Natural killer cell (primary cell): ENCODE measurements around the gene SMARCA2. TPM values are rescaled to one million over a fixed set of nuclear protein-coding genes. Genes with fewer than 3 reads are reported as not detected.
A peak's percentile ranks its signal among the peaks of the same experiment; 100 is the strongest.

Experiments
- ATAC-seq, 3 donors: fragments of 150-1000 bp in 2 of 3; fragments of 200-7000 bp in 1 of 3; cut with Tn5 transposase; 1 replicate in 1 of 3; 2 replicates in 2 of 3; pipeline ENCODE4 v1.10.0; 2021; ENCODE audit warnings: mild to moderate bottlenecking in 2 of 3, moderate library complexity in 2 of 3
- DNase-seq, 2 donors: peaks; one replicate each; pipeline versions ENCODE4 v3.0.0 to v3.0.0-alpha.2; 2013 to 2021; ENCODE audit warnings: mixed read lengths in 1 of 2
- H3K27ac ChIP-seq: one replicate; pipeline ENCODE4 v1.5.1; 2013; ENCODE audit warnings: mild to moderate bottlenecking, low read length
- H3K27me3 ChIP-seq: one replicate; pipeline ENCODE4 v1.6.1; 2013; ENCODE audit warnings: low read length; ENCODE audit not compliant: control insufficient read depth, insufficient read depth
- H3K36me3 ChIP-seq: one replicate; pipeline ENCODE4 v1.6.1; 2013; ENCODE audit warnings: low read length; ENCODE audit not compliant: control insufficient read depth, insufficient read depth
- H3K4me1 ChIP-seq: one replicate; pipeline ENCODE4 v1.6.1; 2013; ENCODE audit warnings: low read length; ENCODE audit not compliant: control insufficient read depth, insufficient read depth
- H3K4me3 ChIP-seq: one replicate; pipeline ENCODE4 v1.5.1; 2013; ENCODE audit warnings: low read length
- H3K9me3 ChIP-seq: one replicate; pipeline ENCODE4 v1.6.1; 2013; ENCODE audit warnings: low read length; ENCODE audit not compliant: control insufficient read depth, insufficient read depth
- H3K27ac Mint-ChIP-seq, 2 donors: one replicate each; pipeline ENCODE4 v1.8.0; 2022; ENCODE audit warnings: mild to moderate bottlenecking in 2 of 2, mixed read lengths in 2 of 2, moderate library complexity in 1 of 2
- H3K27me3 Mint-ChIP-seq, 2 donors: one replicate each; pipeline ENCODE4 v1.8.0; 2022; ENCODE audit warnings: low read depth in 2 of 2, mixed read lengths in 2 of 2
- H3K36me3 Mint-ChIP-seq: one replicate; pipeline ENCODE4 v1.8.0; 2022; ENCODE audit warnings: mixed read lengths
- H3K4me1 Mint-ChIP-seq, 2 donors: one replicate each; pipeline ENCODE4 v1.8.0; 2022; ENCODE audit warnings: mixed read lengths in 2 of 2
- H3K4me3 Mint-ChIP-seq: one replicate; pipeline ENCODE4 v1.8.0; 2022; ENCODE audit warnings: mild to moderate bottlenecking, moderate library complexity, mixed read lengths
- H3K9me3 Mint-ChIP-seq, 2 donors: one replicate each; pipeline ENCODE4 v1.8.0; 2022; ENCODE audit warnings: mixed read lengths in 2 of 2
- WGBS: methylation state at CpG from one replicate; pipeline ENCODE4 v1.1.7; 2013; ENCODE audit warnings: missing lambda C conversion rate; ENCODE audit not compliant: insufficient coverage; 5-methylcytosine and 5-hydroxymethylcytosine counted together
- intact Hi-C: fragments of 100-400 bp; cut with micrococcal nuclease; formaldehyde crosslinking; loops from one replicate; pipeline ENCODE4 v1.14.2; 2022
- total RNA-seq, 4 donors: library from RNA; stranded (reverse); fragments of 120-200 nt in 1 of 4; gene quantifications; one replicate each; pipeline versions ENCODE4 v1.2.3 to v1.2.4, GENCODE V29; 2013 to 2022
- TF ChIP-seq, protein P1 (sequence below): fragments of 200-600 bp; IDR thresholded peaks from one replicate; pipeline ENCODE4 v1.8.0; 2022; ENCODE audit warnings: antibody characterized with exemption

The SMARCA2 gene
- total RNA-seq, 3 donors from 2014 or later (not counting 1 experiment from before 2014, with no cell fraction given), result 303 to 324 (median 308) TPM

DNA sequence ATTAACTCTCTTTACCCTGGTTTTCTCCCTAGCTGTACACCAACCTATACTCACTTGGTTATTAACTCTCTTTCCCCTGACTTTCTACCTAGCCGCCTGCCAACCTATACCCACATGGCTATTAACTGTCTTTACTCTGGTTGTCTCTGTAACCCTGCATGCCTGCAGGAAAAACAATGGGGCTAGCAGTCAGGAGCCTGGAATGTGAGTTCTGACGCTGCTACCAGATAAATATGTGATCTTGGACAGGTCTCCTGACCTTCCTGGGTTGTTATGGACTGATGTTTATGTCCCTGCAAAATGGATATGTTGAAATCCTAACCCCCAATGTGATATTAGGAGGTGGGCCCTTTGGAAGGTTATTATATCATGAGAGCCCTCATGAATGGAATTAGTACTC lies 119.2 kb downstream of the SMARCA2 start:
- peak overlapping the region in 1 of 2 donors; percentile 4 for H3K27ac Mint-ChIP-seq
- H3K27ac ChIP-seq, result no peak overlapping the region
- intact Hi-C loops, result loop anchor here (5.0 kb wide), 1 partner anchor 703 kb away; no protein-coding TSS in a partner anchor
- H3K4me3 Mint-ChIP-seq, result no peak overlapping the region
- WGBS, result 92% methylated on average over 2 of the region's 2 CpGs
- H3K36me3 ChIP-seq, result peaks cover 31% of the 10 kb centered on the region
- no peaks in the 10 kb centered on the region for H3K27me3 ChIP-seq
- no peak for DNase-seq
- TF ChIP-seq, protein P1, sequence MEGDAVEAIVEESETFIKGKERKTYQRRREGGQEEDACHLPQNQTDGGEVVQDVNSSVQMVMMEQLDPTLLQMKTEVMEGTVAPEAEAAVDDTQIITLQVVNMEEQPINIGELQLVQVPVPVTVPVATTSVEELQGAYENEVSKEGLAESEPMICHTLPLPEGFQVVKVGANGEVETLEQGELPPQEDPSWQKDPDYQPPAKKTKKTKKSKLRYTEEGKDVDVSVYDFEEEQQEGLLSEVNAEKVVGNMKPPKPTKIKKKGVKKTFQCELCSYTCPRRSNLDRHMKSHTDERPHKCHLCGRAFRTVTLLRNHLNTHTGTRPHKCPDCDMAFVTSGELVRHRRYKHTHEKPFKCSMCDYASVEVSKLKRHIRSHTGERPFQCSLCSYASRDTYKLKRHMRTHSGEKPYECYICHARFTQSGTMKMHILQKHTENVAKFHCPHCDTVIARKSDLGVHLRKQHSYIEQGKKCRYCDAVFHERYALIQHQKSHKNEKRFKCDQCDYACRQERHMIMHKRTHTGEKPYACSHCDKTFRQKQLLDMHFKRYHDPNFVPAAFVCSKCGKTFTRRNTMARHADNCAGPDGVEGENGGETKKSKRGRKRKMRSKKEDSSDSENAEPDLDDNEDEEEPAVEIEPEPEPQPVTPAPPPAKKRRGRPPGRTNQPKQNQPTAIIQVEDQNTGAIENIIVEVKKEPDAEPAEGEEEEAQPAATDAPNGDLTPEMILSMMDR, result no peak
- H3K4me1 ChIP-seq, result no peaks in the 10 kb centered on the region
- H3K4me1 Mint-ChIP-seq, result peaks cover 42 to 61% of the 10 kb centered on the region in 2 donors
- H3K4me3 ChIP-seq, result no peak overlapping the region
- ATAC-seq, result no peak
- H3K9me3 Mint-ChIP-seq, result no peaks in the 10 kb centered on the region
- H3K36me3 Mint-ChIP-seq, result no peaks in the 10 kb centered on the region
- H3K27me3 Mint-ChIP-seq, result no peaks in the 10 kb centered on the region
- H3K9me3 ChIP-seq, result no peaks in the 10 kb centered on the region

DNA sequence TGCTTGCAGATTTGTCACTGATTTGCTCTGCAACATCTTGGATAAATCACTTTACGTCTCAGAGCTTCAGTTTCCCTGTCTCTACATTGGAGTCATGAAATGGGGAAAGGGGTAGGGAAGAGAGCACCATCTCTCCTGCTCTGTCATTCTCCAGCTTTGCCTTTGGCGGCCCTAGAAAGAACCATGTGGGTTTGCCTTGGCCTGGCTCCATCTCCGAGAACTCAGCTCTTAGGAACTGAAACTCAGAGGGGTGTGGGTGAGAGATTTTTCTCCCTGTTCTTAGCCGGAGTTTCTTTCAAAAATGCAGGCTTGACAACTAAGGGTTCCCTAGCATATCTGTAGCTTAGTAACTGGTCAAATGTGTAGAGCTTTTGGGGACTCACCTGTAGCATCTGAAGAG lies 123.5 kb downstream of the SMARCA2 start:
- DNase-seq (no peak), ATAC-seq (no peak)
- Histone ChIP-seq H3K4me1 (no peaks in the 10 kb centered on the region), H3K36me3 (peaks cover 26% of the 10 kb centered on the region), H3K9me3 (no peaks in the 10 kb centered on the region), H3K27ac (no peak overlapping the region), H3K27me3 (no peaks in the 10 kb centered on the region), H3K4me3 (no peak overlapping the region)
- Mint-ChIP-seq H3K27me3 (no peaks in the 10 kb centered on the region), H3K4me1 (peaks cover 47 to 58% of the 10 kb centered on the region in 2 donors), H3K9me3 (no peaks in the 10 kb centered on the region), H3K27ac (peak overlapping the region in 1 of 2 donors; percentile 40), H3K4me3 (no peak overlapping the region), H3K36me3 (no peaks in the 10 kb centered on the region)
- intact Hi-C loops, result no loop called here
- WGBS, result 94% methylated on average over 4 of the region's 4 CpGs
- TF ChIP-seq, protein P1, result no peak

DNA sequence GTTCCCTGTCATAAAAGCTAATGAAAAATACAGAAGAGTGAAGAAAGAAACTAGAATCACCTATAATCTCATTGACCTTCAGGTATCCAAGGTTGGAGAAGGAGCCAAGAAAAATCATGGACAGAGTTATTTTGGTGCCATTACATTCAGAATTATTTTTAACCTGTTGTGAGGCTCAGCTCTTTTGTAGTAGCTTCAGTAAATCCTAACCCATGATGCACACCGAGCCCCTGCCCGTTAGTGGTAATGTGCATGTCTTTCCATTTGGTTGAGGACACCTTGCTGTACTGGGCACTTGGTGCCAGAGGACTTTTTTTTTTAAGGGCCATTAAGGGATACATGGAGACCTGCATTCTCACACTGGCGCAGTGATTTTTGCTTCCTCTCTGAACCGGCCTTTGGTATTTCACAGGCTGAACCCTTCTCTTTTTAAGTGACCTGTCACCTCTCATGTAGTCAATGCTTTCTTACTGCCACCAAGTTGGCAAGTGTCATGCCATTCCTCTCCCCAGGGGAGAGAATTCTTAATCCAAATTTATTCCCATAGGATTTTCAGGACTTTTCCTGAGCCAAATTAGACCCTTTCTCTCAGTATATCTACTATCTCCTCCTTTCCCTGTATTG lies 125.6 kb downstream of the SMARCA2 start:
- Histone ChIP-seq H3K4me1 (no peaks in the 10 kb centered on the region), H3K27ac (no peak overlapping the region), H3K4me3 (no peak overlapping the region), H3K36me3 (peaks cover 18% of the 10 kb centered on the region), H3K27me3 (no peaks in the 10 kb centered on the region), H3K9me3 (no peaks in the 10 kb centered on the region)
- TF ChIP-seq, protein P1, result no peak
- WGBS, result 100% methylated on average over 4 of the region's 4 CpGs
- ATAC-seq (no peak), DNase-seq (no peak)
- peaks cover 60 to 66% of the 10 kb centered on the region in 2 donors for H3K4me1 Mint-ChIP-seq
- no peak overlapping the region for H3K4me3 Mint-ChIP-seq
- no peaks in the 10 kb centered on the region for H3K36me3 Mint-ChIP-seq
- no peaks in the 10 kb centered on the region for H3K9me3 Mint-ChIP-seq
- intact Hi-C loops, result no loop called here
- no peaks in the 10 kb centered on the region for H3K27me3 Mint-ChIP-seq
- no peak overlapping the region for H3K27ac Mint-ChIP-seq

DNA sequence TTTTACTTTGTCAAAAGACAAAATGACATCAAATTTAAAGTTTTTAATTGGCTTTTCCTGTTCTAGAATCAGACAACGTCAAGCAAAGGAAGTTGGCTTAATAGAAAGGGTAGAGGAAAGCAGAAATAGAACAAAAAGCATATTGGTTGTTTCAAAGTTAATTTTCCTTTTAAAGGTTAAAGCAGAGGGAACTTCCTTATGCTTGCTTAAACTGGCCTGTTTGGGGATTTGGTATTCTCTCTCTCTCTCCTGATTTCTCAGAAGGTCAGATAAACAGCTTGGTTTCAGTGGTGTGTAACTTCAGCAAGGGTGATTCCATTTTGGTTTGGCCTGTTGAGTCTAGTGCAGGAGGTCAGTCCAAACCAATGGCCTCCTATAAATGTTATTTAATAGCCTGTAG lies 127.1 kb downstream of the SMARCA2 start:
- Histone ChIP-seq H3K9me3 (no peaks in the 10 kb centered on the region), H3K27ac (no peak overlapping the region), H3K4me3 (no peak overlapping the region), H3K27me3 (no peaks in the 10 kb centered on the region), H3K4me1 (no peaks in the 10 kb centered on the region), H3K36me3 (peaks cover 10% of the 10 kb centered on the region)
- TF ChIP-seq, protein P1, result no peak
- no peak overlapping the region for H3K4me3 Mint-ChIP-seq
- intact Hi-C loops, result no loop called here
- peaks cover 73 to 78% of the 10 kb centered on the region in 2 donors for H3K4me1 Mint-ChIP-seq
- H3K9me3 Mint-ChIP-seq, result no peaks in the 10 kb centered on the region
- H3K27me3 Mint-ChIP-seq, result no peaks in the 10 kb centered on the region
- peak overlapping the region; percentile 17 to 65 for H3K27ac Mint-ChIP-seq
- H3K36me3 Mint-ChIP-seq, result no peaks in the 10 kb centered on the region
- no peak for ATAC-seq
- no peak for DNase-seq
- 20% methylated on average over 1 of the region's 1 CpG for WGBS
